GOT3 (cell line): ENCODE data around the gene TMEM187.

Experiments
- DNase-seq: peaks from one replicate; lab custom pipeline; 2025; ENCODE audit warnings: mixed read lengths; lab: John Stamatoyannopoulos, UW

The TMEM187 gene

GRCh38 chrX:153934762-153935325 lies 37.7 kb upstream of the TMEM187 start, which contains the start of gene NAA10:
Gene NAA10, minus strand, starts transcription at chrX:153935037. Its CDS starts 133 bp downstream, at chrX:153934904.
- DNase-seq, result no peak

- DNase-seq, result no peak
Measured at GRCh38 chrX:153935326-153935851, 37.2 kb upstream of the TMEM187 start.

- DNase-seq, result no peak
Measured at GRCh38 chrX:153937056-153937455, 35.5 kb upstream of the TMEM187 start.

- no peak for DNase-seq
Measured at GRCh38 chrX:153938226-153938786, 34.2 kb upstream of the TMEM187 start.

GRCh38 chrX:153939573-153939972 lies 33.0 kb upstream of the TMEM187 start:
- no peak for DNase-seq

GRCh38 chrX:153941336-153942252 lies 31.0 kb upstream of the TMEM187 start:
- DNase-seq, result no peak

GRCh38 chrX:153944140-153944799 lies 28.3 kb upstream of the TMEM187 start, which contains the start of gene RENBP:
Gene RENBP, minus strand, starts transcription at chrX:153944643. Its CDS starts 33 bp downstream, at chrX:153944610.
- no peak for DNase-seq

GRCh38 chrX:153944800-153945150 lies 27.8 kb upstream of the TMEM187 start:
- DNase-seq, result no peak

- DNase-seq, result no peak
Measured at GRCh38 chrX:153945956-153946943, 26.3 kb upstream of the TMEM187 start.

GRCh38 chrX:153947009-153947769 lies 25.4 kb upstream of the TMEM187 start:
- DNase-seq, result peak; percentile 28

- no peak for DNase-seq
Measured at GRCh38 chrX:153948002-153948466, 24.5 kb upstream of the TMEM187 start.

- no peak for DNase-seq
Measured at GRCh38 chrX:153948847-153949805, 23.4 kb upstream of the TMEM187 start.

- no peak for DNase-seq
Measured at GRCh38 chrX:153950127-153950526, 22.4 kb upstream of the TMEM187 start.

GRCh38 chrX:153951683-153952372 lies 20.7 kb upstream of the TMEM187 start:
- DNase-seq, result no peak

GRCh38 chrX:153952373-153953026 lies 20.1 kb upstream of the TMEM187 start:
- DNase-seq, result no peak

- no peak for DNase-seq
Measured at GRCh38 chrX:153953342-153953830, 19.2 kb upstream of the TMEM187 start.

- DNase-seq, result no peak
Measured at GRCh38 chrX:153953892-153954557, 18.5 kb upstream of the TMEM187 start.
